ENCODE data around the gene MYO1B.

GRCh38 chr2:191311627-191312026, 66.4 kb downstream of the MYO1B start:
- TF ChIP-seq CTCF (IDR thresholded peaks at IDR 0.05) (no peak), POLR2A (IDR thresholded peaks at IDR 0.05) (no peak), POLR2AphosphoS5 (IDR thresholded peaks at IDR 0.05) (no peak)
